Liver (tissue), 9 donors: ENCODE measurements around the gene CDCP1. TPM values are rescaled to one million over a fixed set of nuclear protein-coding genes. Genes with fewer than 3 reads are reported as not detected.

Source experiments
- DNase-seq: peaks from one replicate; pipeline ENCODE4 v3.0.0-alpha.2; 2017; ENCODE audit warnings: low spot score
- H3K27ac ChIP-seq, 2 donors: one replicate each; pipeline ENCODE4 v1.7.0; 2013; ENCODE audit warnings: inconsistent platforms in 2 of 2, low read length in 2 of 2, control low read depth in 1 of 2, low read depth in 1 of 2, mild to moderate bottlenecking in 1 of 2
- H3K27me3 ChIP-seq, 4 donors: one replicate each; pipeline versions ENCODE4 v1.6.1 to v1.7.0; 2013; ENCODE audit warnings: low read length in 3 of 4, inconsistent platforms in 1 of 4, mild to moderate bottlenecking in 1 of 4, moderate library complexity in 1 of 4; ENCODE audit not compliant: control insufficient read depth in 4 of 4, insufficient read depth in 4 of 4
- H3K36me3 ChIP-seq, 4 donors: one replicate each; pipeline versions ENCODE4 v1.6.1 to v1.7.0; 2013; ENCODE audit warnings: low read length in 3 of 4, mild to moderate bottlenecking in 3 of 4, low read depth in 1 of 4, moderate library complexity in 1 of 4; ENCODE audit not compliant: control insufficient read depth in 4 of 4, insufficient read depth in 3 of 4
- H3K4me1 ChIP-seq, 4 donors: one replicate each; pipeline versions ENCODE4 v1.6.1 to v1.7.0; 2013; ENCODE audit warnings: low read length in 3 of 4, mild to moderate bottlenecking in 3 of 4, moderate library complexity in 1 of 4; ENCODE audit not compliant: control insufficient read depth in 4 of 4, insufficient read depth in 4 of 4
- H3K4me3 ChIP-seq, 3 donors: one replicate each; pipeline versions ENCODE4 v1.6.1 to v1.7.0; 2013; ENCODE audit warnings: low read length in 3 of 3, control low read depth in 1 of 3, low read depth in 1 of 3, mild to moderate bottlenecking in 1 of 3
- H3K9ac ChIP-seq, 2 donors: one replicate each; pipeline ENCODE4 v1.7.0; 2013; ENCODE audit warnings: low read length in 2 of 2, mild to moderate bottlenecking in 2 of 2, moderate library complexity in 2 of 2, control low read depth in 1 of 2, low read depth in 1 of 2
- H3K9me3 ChIP-seq, 4 donors: one replicate each; pipeline versions ENCODE4 v1.6.1 to v1.7.0; 2013; ENCODE audit warnings: low read length in 3 of 4; ENCODE audit not compliant: control insufficient read depth in 4 of 4
- EGR1 ChIP-seq, 2 donors: IDR thresholded peaks; 2 replicates each; pipeline ENCODE4 v1.6.1; 2016 to 2018; ENCODE audit warnings: antibody characterized with exemption in 2 of 2, low read depth in 2 of 2
- FOXA1 ChIP-seq: IDR thresholded peaks from 2 replicates; pipeline ENCODE4 v1.6.1; 2016; ENCODE audit warnings: antibody characterized with exemption
- FOXA2 ChIP-seq: IDR thresholded peaks from 2 replicates; pipeline ENCODE4 v1.6.1; 2016; ENCODE audit warnings: antibody characterized with exemption
- GABPA ChIP-seq, 2 donors: IDR thresholded peaks in 1 of 2; conservative IDR thresholded peaks in 1 of 2; 2 replicates each; pipeline ENCODE4 v1.6.1; 2016; ENCODE audit warnings: antibody characterized with exemption in 2 of 2, mild to moderate bottlenecking in 1 of 2, moderate library complexity in 1 of 2
- HNF4A ChIP-seq, 2 donors: conservative IDR thresholded peaks; 2 replicates each; pipeline ENCODE4 v1.6.1; 2016; ENCODE audit warnings: antibody characterized with exemption in 2 of 2, mild to moderate bottlenecking in 2 of 2
- HNF4G ChIP-seq: IDR thresholded peaks from 2 replicates; pipeline ENCODE4 v1.6.1; 2016; ENCODE audit warnings: antibody characterized with exemption
- JUND ChIP-seq, 2 donors: IDR thresholded peaks; 2 replicates each; pipeline ENCODE4 v1.6.1; 2016; ENCODE audit warnings: antibody characterized with exemption in 2 of 2
- NR2F2 ChIP-seq: IDR thresholded peaks from 2 replicates; pipeline ENCODE4 v1.6.1; 2016; ENCODE audit warnings: antibody characterized with exemption
- RAD21 ChIP-seq, 2 donors: IDR thresholded peaks; 2 replicates each; pipeline ENCODE4 v1.6.1; 2016; ENCODE audit warnings: antibody characterized with exemption in 2 of 2, mild to moderate bottlenecking in 2 of 2
- RXRA ChIP-seq, 2 donors: IDR thresholded peaks; 2 replicates each; pipeline ENCODE4 v1.6.1; 2017 to 2018; ENCODE audit warnings: antibody characterized with exemption in 2 of 2, mild to moderate bottlenecking in 1 of 2
- SP1 ChIP-seq: IDR thresholded peaks from 2 replicates; pipeline ENCODE4 v1.6.1; 2018; ENCODE audit warnings: antibody characterized with exemption, mild to moderate bottlenecking
- TAF1 ChIP-seq: conservative IDR thresholded peaks from 2 replicates; pipeline ENCODE4 v1.6.1; 2016; ENCODE audit warnings: antibody characterized with exemption, mild to moderate bottlenecking
- YY1 ChIP-seq: IDR thresholded peaks from 2 replicates; pipeline ENCODE4 v1.6.1; 2016; ENCODE audit warnings: antibody characterized with exemption, mild to moderate bottlenecking
- WGBS: extraction: QIAGEN DNeasy Blood & Tissue Kit; methylation state at CpG from one replicate; pipeline ENCODE4 v1.1.7; 2013; 5-methylcytosine and 5-hydroxymethylcytosine counted together
- polyA plus RNA-seq, 2 donors: library from polyadenylated mRNA; stranded (reverse) in 1 of 2; unstranded in 1 of 2; fragments of 200-250 nt in 1 of 2; fragments of >200 nt in 1 of 2; fragmentation: Nextera tagmentation in 1 of 2; extraction: Ambion mirVana in 1 of 2; gene quantifications; one replicate each; pipeline versions ENCODE4 v1.2.1 to v1.2.3, GENCODE V29; 2013 to 2015
- total RNA-seq, 2 donors: library from RNA; depleted of rRNA; stranded (reverse); fragments of >200 nt; gene quantifications; one replicate each; pipeline ENCODE4 v1.2.3, GENCODE V29; 2014
- TF ChIP-seq, protein P1 (sequence below): fragments of 150-350 bp; IDR thresholded peaks from 2 replicates; pipeline ENCODE4 v1.5.1; 2017; ENCODE audit warnings: improper control_type of control experiment, low read depth, low read length; ENCODE audit not compliant: missing input control
- TF ChIP-seq, protein P2 (sequence below): IDR thresholded peaks from 2 replicates; pipeline ENCODE4 v1.6.1; 2016; ENCODE audit warnings: antibody characterized with exemption
- TF ChIP-seq, protein P3 (sequence below): IDR thresholded peaks from 2 replicates; pipeline ENCODE4 v1.6.1; 2016; ENCODE audit warnings: antibody characterized with exemption
- TF ChIP-seq, protein P4 (sequence below): IDR thresholded peaks from 2 replicates; pipeline ENCODE4 v1.6.1; 2016; ENCODE audit warnings: antibody characterized with exemption
- TF ChIP-seq, protein P5 (sequence below): IDR thresholded peaks from 2 replicates; pipeline ENCODE4 v1.6.1; 2016; ENCODE audit warnings: antibody characterized with exemption, mild to moderate bottlenecking
- donor health status: healthy.
- donor health status: healthy.
- donor health status: healthy.
- donor health status: healthy.
- donor health status: healthy.

The CDCP1 gene
- total and polyA plus RNA-seq, 4 donors = 0.22 to 0.67 (median 0.45) TPM

DNA sequence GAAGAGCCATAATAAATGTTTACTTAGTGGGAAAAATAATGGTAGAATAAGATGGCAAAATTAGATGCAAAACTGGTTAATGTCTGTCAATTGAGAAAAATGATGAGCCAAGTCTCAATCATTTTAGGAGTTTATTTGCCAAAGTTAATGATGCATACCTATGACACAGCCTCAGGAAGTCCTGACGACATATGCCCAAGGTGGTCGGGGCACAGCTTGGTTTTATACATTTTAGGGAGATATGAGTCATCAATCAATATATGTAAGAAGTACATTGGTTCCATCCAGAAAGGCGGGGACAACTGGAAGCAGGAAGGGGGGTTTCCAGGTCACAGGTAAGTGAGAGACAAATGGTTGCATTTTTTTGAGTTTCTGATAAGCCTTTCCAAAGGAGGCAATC, 88.6 kb downstream of the CDCP1 start (continued):
- TF ChIP-seq, protein P1, sequence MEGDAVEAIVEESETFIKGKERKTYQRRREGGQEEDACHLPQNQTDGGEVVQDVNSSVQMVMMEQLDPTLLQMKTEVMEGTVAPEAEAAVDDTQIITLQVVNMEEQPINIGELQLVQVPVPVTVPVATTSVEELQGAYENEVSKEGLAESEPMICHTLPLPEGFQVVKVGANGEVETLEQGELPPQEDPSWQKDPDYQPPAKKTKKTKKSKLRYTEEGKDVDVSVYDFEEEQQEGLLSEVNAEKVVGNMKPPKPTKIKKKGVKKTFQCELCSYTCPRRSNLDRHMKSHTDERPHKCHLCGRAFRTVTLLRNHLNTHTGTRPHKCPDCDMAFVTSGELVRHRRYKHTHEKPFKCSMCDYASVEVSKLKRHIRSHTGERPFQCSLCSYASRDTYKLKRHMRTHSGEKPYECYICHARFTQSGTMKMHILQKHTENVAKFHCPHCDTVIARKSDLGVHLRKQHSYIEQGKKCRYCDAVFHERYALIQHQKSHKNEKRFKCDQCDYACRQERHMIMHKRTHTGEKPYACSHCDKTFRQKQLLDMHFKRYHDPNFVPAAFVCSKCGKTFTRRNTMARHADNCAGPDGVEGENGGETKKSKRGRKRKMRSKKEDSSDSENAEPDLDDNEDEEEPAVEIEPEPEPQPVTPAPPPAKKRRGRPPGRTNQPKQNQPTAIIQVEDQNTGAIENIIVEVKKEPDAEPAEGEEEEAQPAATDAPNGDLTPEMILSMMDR = no peak
- TF ChIP-seq, protein P2, sequence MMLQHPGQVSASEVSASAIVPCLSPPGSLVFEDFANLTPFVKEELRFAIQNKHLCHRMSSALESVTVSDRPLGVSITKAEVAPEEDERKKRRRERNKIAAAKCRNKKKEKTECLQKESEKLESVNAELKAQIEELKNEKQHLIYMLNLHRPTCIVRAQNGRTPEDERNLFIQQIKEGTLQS = no peak
- TF ChIP-seq RXRA (IDR thresholded peaks at IDR 0.05) (no peak), HNF4G (no peak), HNF4A (conservative IDR thresholded peaks at IDR 0.05) (no peak), EGR1 (IDR thresholded peaks at IDR 0.05; ENCODE audit: low read depth in 2 of 2) (no peak), SP1 (no peak), TAF1 (no peak)
- TF ChIP-seq, protein P3, sequence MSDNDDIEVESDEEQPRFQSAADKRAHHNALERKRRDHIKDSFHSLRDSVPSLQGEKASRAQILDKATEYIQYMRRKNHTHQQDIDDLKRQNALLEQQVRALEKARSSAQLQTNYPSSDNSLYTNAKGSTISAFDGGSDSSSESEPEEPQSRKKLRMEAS = no peak

DNA sequence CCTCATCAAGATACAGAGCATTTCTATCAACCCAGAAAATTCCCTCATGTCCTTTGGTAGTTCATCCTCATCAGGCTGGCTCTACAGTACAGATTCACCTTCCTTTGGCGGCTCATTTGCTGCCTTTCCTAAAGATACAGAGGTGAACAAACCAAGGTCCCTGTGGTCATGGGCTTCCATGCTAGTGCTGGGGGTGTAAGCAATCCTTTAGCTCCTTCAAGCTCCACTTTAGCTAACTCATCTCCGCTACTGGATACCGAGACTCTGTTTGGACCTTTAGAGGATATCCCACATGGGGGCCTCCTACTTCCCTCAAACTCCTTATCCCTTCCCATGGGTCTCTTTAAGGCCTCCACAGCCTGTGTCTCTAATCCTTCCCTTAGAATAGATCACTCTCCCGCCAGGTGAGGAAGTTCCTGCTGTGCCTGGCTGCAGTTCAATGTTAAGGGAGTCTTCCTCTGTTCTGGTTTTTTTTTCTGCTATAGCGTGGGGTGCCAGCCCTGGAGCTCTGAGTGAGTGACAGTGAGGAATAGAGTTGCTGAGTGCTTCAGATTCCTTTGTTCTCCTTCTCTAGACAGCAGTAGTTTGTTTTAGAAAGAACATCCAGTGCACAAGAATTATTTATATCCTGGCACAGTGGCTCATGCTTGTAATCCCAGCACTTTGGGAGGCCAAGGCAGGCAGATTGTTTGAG, 89.4 kb downstream of the CDCP1 start:
- Histone ChIP-seq H3K27ac (no peak overlapping the region), H3K27me3 (no peaks in the 10 kb centered on the region), H3K36me3 (no peaks in the 10 kb centered on the region), H3K4me3 (no peak overlapping the region), H3K9me3 (no peaks in the 10 kb centered on the region), H3K9ac (no peak overlapping the region), H3K4me1 (no peaks in the 10 kb centered on the region)
- DNase-seq = no peak
- no peak for TF ChIP-seq EGR1 (IDR thresholded peaks at IDR 0.05; ENCODE audit: low read depth in 2 of 2)
- TF ChIP-seq, protein P4, sequence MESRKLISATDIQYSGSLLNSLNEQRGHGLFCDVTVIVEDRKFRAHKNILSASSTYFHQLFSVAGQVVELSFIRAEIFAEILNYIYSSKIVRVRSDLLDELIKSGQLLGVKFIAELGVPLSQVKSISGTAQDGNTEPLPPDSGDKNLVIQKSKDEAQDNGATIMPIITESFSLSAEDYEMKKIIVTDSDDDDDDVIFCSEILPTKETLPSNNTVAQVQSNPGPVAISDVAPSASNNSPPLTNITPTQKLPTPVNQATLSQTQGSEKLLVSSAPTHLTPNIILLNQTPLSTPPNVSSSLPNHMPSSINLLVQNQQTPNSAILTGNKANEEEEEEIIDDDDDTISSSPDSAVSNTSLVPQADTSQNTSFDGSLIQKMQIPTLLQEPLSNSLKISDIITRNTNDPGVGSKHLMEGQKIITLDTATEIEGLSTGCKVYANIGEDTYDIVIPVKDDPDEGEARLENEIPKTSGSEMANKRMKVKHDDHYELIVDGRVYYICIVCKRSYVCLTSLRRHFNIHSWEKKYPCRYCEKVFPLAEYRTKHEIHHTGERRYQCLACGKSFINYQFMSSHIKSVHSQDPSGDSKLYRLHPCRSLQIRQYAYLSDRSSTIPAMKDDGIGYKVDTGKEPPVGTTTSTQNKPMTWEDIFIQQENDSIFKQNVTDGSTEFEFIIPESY = no peak
- no peak for TF ChIP-seq RAD21 (IDR thresholded peaks at IDR 0.05)
- TF ChIP-seq NR2F2 = no peak
- no peak for TF ChIP-seq GABPA (IDR thresholded peaks at IDR 0.05 in 1 of 2, conservative IDR thresholded peaks at IDR 0.05 in 1 of 2)
- no peak for TF ChIP-seq FOXA2
- no peak for TF ChIP-seq SP1
- TF ChIP-seq RXRA (IDR thresholded peaks at IDR 0.05) = no peak
- TF ChIP-seq HNF4A (conservative IDR thresholded peaks at IDR 0.05) = no peak
- no peak for TF ChIP-seq YY1
- TF ChIP-seq, protein P5, sequence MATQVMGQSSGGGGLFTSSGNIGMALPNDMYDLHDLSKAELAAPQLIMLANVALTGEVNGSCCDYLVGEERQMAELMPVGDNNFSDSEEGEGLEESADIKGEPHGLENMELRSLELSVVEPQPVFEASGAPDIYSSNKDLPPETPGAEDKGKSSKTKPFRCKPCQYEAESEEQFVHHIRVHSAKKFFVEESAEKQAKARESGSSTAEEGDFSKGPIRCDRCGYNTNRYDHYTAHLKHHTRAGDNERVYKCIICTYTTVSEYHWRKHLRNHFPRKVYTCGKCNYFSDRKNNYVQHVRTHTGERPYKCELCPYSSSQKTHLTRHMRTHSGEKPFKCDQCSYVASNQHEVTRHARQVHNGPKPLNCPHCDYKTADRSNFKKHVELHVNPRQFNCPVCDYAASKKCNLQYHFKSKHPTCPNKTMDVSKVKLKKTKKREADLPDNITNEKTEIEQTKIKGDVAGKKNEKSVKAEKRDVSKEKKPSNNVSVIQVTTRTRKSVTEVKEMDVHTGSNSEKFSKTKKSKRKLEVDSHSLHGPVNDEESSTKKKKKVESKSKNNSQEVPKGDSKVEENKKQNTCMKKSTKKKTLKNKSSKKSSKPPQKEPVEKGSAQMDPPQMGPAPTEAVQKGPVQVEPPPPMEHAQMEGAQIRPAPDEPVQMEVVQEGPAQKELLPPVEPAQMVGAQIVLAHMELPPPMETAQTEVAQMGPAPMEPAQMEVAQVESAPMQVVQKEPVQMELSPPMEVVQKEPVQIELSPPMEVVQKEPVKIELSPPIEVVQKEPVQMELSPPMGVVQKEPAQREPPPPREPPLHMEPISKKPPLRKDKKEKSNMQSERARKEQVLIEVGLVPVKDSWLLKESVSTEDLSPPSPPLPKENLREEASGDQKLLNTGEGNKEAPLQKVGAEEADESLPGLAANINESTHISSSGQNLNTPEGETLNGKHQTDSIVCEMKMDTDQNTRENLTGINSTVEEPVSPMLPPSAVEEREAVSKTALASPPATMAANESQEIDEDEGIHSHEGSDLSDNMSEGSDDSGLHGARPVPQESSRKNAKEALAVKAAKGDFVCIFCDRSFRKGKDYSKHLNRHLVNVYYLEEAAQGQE = no peak
- no peak for TF ChIP-seq JUND (IDR thresholded peaks at IDR 0.05)
- no peak for TF ChIP-seq FOXA1
- TF ChIP-seq, protein P2 = no peak
- TF ChIP-seq, protein P1 = no peak
- WGBS = 89% methylated on average over 5 of the region's 5 CpGs
